HUES64 (cell line): ENCODE data around the gene HOXD12.

Experiments used
- H3K27ac ChIP-seq: 2 replicates; pipeline ENCODE4 v1.7.0; 2013; ENCODE audit warnings: low read depth, low read length, inconsistent platforms
- H3K27me3 ChIP-seq: 2 replicates; pipeline ENCODE4 v1.6.1; 2013; ENCODE audit warnings: mild to moderate bottlenecking, low read length; ENCODE audit not compliant: insufficient read depth
- H3K36me3 ChIP-seq: 2 replicates; pipeline ENCODE4 v1.6.1; 2013; ENCODE audit warnings: mild to moderate bottlenecking, low read length; ENCODE audit not compliant: insufficient read depth
- H3K4me1 ChIP-seq: 2 replicates; pipeline ENCODE4 v1.6.1; 2013; ENCODE audit warnings: mild to moderate bottlenecking, low read length, moderate library complexity; ENCODE audit not compliant: insufficient read depth
- H3K4me3 ChIP-seq: 2 replicates; pipeline ENCODE4 v1.5.1; 2013; ENCODE audit warnings: mild to moderate bottlenecking, low read length, moderate library complexity
- H3K9ac ChIP-seq: 2 replicates; pipeline ENCODE4 v1.6.1; 2013; ENCODE audit warnings: mild to moderate bottlenecking, low read depth, low read length
- H3K9me3 ChIP-seq: 2 replicates; pipeline ENCODE4 v1.6.1; 2013; ENCODE audit warnings: low read depth, low read length; ENCODE audit not compliant: insufficient read depth
- WGBS: fragments of 150-250, 120-280 bp; methylation state at CpG from one replicate; pipeline ENCODE4 v1.1.7; 2013; ENCODE audit warnings: missing lambda C conversion rate; 5-methylcytosine and 5-hydroxymethylcytosine counted together

Gene HOXD12

DNA sequence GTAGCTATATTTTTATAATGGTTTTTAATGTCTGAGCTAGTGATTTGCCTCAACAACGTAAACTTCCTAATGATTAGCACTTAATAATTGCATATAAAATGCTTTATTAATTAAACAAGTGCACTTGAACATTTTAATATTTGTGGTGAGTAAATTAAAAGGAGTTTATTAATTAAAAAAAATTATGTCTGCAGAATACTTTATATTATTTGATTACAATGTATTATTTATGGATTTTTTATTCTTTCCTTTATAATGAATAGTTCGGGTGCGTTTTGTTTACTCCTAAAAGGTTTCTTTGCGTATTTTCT lies 32.2 kb downstream of the HOXD12 start:
- Histone ChIP-seq H3K36me3 (no peaks in the 10 kb centered on the region), H3K27me3 (peaks cover 100% of the 10 kb centered on the region), H3K27ac (no peak overlapping the region), H3K9ac (no peak overlapping the region), H3K9me3 (no peaks in the 10 kb centered on the region), H3K4me3 (no peak overlapping the region), H3K4me1 (peaks cover 16% of the 10 kb centered on the region; the same call in 1 of the 2 replicates)
- WGBS, result 26% methylated on average over 3 of the region's 4 CpGs

DNA sequence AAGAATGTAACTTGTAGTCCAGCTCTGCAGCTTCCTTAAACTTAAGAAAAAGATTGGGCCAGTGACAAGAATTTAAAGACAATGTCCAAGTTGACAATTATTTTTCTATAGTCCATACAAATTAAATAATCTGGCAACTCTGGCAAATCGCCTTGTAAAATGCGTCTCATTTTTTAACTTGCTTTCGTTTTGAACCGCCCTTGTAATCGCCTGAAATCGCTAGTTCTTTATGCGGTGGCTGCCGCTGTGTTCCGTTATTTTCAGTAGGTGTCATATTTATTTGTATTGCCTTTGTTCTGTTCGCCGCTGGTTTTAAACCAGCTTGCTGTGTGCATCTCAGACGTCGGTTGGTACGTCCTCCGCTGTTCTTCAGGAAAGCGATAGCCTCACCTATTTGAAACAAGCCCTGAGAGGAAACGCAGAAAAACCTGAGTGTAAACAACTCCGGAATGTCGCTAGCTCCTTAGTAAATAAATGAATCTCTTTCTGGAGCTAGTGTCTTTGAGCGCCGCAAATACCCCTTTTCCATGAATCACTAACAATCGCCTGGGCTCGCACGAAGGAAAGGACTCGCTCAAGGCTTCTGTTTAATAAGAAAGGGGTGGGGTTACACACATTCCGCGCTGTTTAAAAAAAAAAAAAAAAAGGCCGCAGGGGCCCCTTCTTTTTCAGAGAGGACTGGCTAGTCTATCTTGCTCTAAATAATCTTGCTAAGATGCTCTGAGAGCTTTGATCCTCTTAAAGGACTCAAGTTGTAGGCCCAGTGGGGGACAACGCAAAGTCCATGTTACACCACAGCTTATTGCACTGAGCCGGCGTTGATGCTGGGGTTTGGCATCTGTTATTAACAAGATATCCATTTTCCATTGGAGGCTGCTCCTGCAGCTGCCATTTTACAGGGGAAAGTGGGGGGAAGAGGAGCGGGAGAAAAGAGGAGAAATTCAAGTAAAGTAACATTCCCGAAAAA lies 32.9 kb downstream of the HOXD12 start:
- Histone ChIP-seq H3K27me3 (peaks cover 100% of the 10 kb centered on the region), H3K9me3 (no peaks in the 10 kb centered on the region), H3K27ac (no peak overlapping the region), H3K9ac (no peak overlapping the region), H3K4me1 (peaks cover 16% of the 10 kb centered on the region; the same call in 1 of the 2 replicates), H3K4me3 (no peak overlapping the region), H3K36me3 (no peaks in the 10 kb centered on the region)
- 2% methylated on average over 32 of the region's 33 CpGs for WGBS

DNA sequence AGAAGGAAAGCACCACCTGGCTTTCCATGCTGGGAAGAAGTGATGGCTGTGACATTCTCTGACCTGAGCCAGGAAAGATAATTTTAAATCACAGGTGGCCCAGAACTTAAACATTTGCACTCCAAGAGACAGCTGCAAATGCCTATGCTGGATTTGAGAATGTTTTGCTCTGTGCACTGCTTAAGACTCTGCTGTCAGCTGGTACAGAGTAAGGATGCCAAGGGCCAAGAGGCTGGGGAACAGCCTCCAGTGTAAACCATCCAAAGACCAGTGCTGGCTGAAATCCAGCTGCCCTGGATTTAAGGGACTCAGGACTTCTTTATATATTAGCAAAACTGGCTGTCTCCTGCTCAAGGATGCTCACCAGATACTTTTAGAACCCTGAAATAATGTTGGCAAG lies 33.8 kb downstream of the HOXD12 start:
- Histone ChIP-seq H3K9ac (no peak overlapping the region), H3K4me1 (peaks cover 10% of the 10 kb centered on the region; the same call in 1 of the 2 replicates), H3K27me3 (peaks cover 100% of the 10 kb centered on the region), H3K4me3 (no peak overlapping the region), H3K36me3 (no peaks in the 10 kb centered on the region), H3K9me3 (no peaks in the 10 kb centered on the region), H3K27ac (no peak overlapping the region)

DNA sequence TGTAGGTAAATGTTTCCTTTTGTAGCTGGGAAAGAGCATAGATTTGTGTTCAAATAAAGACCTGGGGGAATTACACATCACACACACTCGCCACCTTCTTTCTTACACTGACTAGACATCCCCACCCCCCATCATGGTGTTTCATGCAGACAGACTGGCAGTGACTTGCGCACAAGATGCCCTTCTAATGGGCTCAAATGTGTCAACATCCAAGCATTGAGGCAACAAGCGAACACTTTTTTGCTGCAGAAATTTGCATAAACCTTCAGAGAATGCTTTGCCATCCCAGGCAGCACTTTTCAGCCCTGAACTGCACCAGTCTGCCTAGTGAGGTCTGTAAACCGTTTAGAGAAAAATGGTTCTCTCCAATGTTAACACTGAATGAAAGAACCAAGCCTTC lies 34.4 kb downstream of the HOXD12 start:
- no peak overlapping the region for H3K27ac ChIP-seq
- H3K36me3 ChIP-seq, result no peaks in the 10 kb centered on the region
- peaks cover 6% of the 10 kb centered on the region; the same call in 1 of the 2 replicates for H3K4me1 ChIP-seq
- peaks cover 100% of the 10 kb centered on the region for H3K27me3 ChIP-seq
- no peak overlapping the region for H3K4me3 ChIP-seq
- no peak overlapping the region for H3K9ac ChIP-seq
- 9% methylated on average over 4 of the region's 4 CpGs for WGBS
- no peaks in the 10 kb centered on the region for H3K9me3 ChIP-seq

DNA sequence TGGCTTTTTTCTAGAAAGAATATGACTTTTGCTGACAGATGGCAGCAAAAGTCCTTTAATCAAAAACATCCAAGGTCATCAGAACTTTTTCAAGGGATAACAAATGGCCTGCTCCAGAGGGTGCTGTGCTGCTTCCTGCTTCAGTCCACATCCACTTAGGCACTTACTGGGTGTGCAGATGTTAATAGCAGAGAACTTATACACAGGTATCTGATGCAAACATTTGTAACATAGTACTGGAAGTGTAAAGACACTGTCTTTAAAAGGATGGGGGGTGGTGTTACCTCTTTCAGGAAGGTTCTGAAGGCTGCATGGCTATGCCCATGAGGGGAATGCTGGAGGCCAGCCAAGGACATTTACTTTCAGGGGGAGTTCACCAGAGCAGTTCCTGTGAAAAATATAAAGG lies 35.4 kb downstream of the HOXD12 start:
- Histone ChIP-seq H3K4me3 (no peak overlapping the region), H3K27me3 (peaks cover 100% of the 10 kb centered on the region), H3K9ac (no peak overlapping the region), H3K4me1 (peaks cover 3% of the 10 kb centered on the region; the same call in 1 of the 2 replicates), H3K9me3 (no peaks in the 10 kb centered on the region), H3K36me3 (no peaks in the 10 kb centered on the region), H3K27ac (no peak overlapping the region)

DNA sequence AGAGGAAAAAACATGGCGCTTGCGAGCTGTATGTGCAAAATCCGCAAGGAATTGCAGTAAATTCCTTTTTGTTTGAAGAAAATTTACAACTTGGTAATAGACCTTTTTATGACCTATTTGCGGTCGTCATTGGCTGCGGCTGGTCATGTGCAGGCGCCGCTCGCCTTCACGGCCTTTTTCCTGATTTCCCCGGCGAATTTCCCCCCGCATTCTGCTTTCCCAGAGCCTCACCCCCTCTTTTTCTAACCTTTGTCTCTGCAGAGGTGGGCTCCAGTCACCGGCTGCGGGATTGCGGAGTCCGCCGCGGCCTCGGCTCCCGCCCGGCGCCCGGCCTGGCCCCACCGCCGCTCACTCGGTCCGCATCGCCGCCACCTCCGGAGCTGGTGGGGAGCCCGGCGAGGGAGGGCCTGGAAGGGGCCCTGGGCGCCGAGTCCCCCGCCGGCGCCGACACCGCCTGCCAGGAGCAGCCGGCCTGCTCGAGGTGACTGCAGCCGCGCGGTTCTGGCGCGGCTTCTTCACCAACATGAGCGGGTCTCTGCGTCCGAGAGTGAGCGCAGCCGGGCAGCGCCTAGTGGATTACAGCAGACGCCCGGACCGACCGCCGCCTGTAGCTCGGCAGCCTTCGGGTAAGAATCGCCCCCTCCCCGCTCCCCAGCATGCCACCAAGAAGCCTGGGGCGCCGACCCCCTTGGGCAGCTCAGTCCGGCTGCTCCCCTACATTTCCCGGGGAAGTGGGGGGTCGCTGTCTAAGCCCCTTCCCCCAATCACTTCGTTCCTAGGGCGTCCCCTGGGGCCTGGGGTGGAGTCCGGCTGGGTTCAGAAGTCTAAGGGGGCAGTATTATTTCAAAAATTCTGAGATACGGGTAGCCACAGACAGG lies 37.0 kb downstream of the HOXD12 start:
- no peak overlapping the region for H3K27ac ChIP-seq
- peaks cover 3% of the 10 kb centered on the region; the same call in 1 of the 2 replicates for H3K4me1 ChIP-seq
- H3K9ac ChIP-seq, result no peak overlapping the region
- no peaks in the 10 kb centered on the region for H3K36me3 ChIP-seq
- H3K4me3 ChIP-seq, result peak overlapping the region; percentile 47
- peaks cover 100% of the 10 kb centered on the region for H3K27me3 ChIP-seq
- WGBS, result 2% methylated on average over 71 of the region's 71 CpGs
- no peaks in the 10 kb centered on the region for H3K9me3 ChIP-seq

DNA sequence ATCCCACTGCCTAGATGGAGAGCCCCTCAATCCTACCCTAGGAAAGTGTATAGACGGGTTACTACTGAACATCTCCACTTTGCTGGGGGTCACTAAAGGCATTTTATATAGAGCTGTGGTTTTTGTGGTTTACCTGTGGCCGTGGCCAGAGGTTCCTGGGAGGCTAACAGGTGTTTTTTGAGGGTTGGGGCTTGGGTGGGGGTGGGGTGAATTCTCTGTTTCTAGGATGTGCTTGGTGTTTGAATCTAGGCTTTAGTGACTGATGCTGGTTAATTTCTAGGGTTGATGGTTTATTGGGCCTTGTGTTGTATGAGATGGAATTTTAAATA lies 37.6 kb downstream of the HOXD12 start:
- Histone ChIP-seq H3K27ac (no peak overlapping the region), H3K9ac (no peak overlapping the region), H3K4me3 (no peak overlapping the region), H3K36me3 (no peaks in the 10 kb centered on the region), H3K27me3 (peaks cover 100% of the 10 kb centered on the region), H3K9me3 (no peaks in the 10 kb centered on the region), H3K4me1 (peaks cover 3% of the 10 kb centered on the region; the same call in 1 of the 2 replicates)
- whole genome bisulfite sequencing, result 14% methylated on average over 2 of the region's 2 CpGs

DNA sequence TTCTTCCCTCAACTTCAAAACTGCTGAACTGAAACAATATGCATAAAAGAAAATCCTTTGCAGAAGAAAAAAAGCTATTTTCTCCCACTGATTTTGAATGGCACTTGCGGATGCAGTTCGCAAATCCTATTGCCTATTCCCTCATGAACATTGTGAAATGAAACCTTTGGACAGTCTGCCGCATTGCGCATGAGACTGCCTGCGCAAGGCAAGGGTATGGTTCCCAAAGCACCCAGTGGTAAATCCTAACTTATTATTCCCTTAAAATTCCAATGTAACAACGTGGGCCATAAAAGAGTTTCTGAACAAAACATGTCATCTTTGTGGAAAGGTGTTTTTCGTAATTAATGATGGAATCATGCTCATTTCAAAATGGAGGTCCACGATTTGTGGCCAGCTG lies 38.3 kb downstream of the HOXD12 start:
- WGBS, result 72% methylated on average over 8 of the region's 8 CpGs
- Histone ChIP-seq H3K36me3 (no peaks in the 10 kb centered on the region), H3K9ac (no peak overlapping the region), H3K4me1 (no peaks in the 10 kb centered on the region; the same call in 1 of the 2 replicates), H3K9me3 (no peaks in the 10 kb centered on the region), H3K27ac (no peak overlapping the region), H3K4me3 (no peak overlapping the region), H3K27me3 (peaks cover 100% of the 10 kb centered on the region)

DNA sequence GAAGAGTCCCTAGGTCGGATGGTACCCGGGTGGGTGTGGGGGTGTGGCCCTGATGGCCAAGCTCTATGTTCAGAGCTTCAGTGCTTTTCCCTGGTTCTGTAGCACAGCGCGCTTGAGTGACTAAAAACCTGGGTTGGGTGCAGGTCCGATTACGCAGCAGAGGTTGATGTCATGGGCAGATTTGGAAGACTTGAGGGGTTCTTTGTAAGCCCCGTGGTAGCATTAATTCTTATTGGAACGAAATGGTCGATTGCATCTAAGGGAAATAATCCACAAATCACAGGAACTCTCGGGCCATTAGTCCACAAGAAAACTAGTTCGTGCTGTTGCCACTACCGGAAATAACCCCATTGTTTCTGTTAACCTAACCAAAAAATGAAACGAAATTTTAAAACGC lies 38.9 kb downstream of the HOXD12 start:
- H3K4me3 ChIP-seq, result no peak overlapping the region
- no peaks in the 10 kb centered on the region for H3K9me3 ChIP-seq
- H3K27me3 ChIP-seq, result peaks cover 100% of the 10 kb centered on the region
- 64% methylated on average over 14 of the region's 14 CpGs for WGBS
- no peak overlapping the region for H3K9ac ChIP-seq
- H3K27ac ChIP-seq, result no peak overlapping the region
- no peaks in the 10 kb centered on the region; the same call in 1 of the 2 replicates for H3K4me1 ChIP-seq
- no peaks in the 10 kb centered on the region for H3K36me3 ChIP-seq

DNA sequence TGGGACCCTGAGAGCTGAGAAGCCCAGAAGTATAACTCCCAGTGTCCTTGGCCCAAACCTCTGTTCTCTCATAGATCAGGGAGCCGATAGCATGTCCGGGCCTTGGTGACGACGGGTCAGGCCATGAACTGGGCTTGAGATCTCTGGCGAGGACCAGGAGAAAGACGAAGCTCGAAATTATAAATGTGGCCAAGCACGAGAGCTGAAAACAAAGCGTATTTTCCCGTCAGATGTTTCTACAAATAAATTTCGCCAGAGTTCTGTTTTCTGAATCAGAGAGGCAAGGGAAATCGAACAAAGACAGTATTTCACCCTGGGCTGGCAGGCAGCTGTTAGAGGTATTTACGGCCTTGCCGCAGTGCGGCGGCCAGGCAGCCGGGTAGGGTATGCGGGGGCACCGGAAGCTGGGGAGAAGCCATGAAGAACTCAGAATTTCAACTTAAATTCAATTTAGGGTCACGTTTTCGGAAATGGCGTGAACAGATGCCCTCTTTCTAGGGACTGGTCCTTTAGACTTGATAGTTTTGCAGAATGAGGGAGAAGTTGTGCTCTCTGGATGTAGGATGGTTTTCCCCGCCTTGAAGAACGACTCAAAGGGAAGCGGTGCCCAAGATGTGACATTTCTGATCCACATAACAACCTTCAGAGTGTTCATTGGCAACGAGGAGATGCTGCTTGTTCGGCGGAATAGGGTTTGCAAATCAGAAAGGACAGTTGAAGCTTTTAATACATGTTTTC lies 39.5 kb downstream of the HOXD12 start:
- H3K9ac ChIP-seq, result no peak overlapping the region
- no peaks in the 10 kb centered on the region for H3K9me3 ChIP-seq
- no peak overlapping the region for H3K4me3 ChIP-seq
- no peak overlapping the region for H3K27ac ChIP-seq
- WGBS, result 74% methylated on average over 28 of the region's 28 CpGs
- H3K4me1 ChIP-seq, result no peaks in the 10 kb centered on the region; the same call in 1 of the 2 replicates
- peaks cover 100% of the 10 kb centered on the region for H3K27me3 ChIP-seq
- H3K36me3 ChIP-seq, result no peaks in the 10 kb centered on the region
